Stimulated activated CD8-positive, alpha-beta memory T cell treated with anti-CD3 and anti-CD28 coated beads, Interleukin-12 subunit alpha, Interleukin-12 subunit beta, amount 100 ng/mL, for 1 hour (primary cell): ENCODE results near the gene IL31.
A peak's percentile ranks its signal among the peaks of the same experiment; 100 is the strongest.
"Not testable (repeated sequence)": the region's sequence is repeated elsewhere in the genome, so short reads cannot be mapped to it uniquely, and the experiment has no call there.

Experiments
- DNase-seq: peaks from one replicate; pipeline ENCODE4 v3.0.0-alpha.2; 2020; ENCODE audit warnings: low read depth

IL31 gene

GRCh38 chr12:122192441-122192840, 18.4 kb upstream of the IL31 start:
- DNase-seq, result no peak

GRCh38 chr12:122190842-122191668, 17.0 kb upstream of the IL31 start:
- DNase-seq, result peak; percentile 51

- DNase-seq, result no peak
Measured at GRCh38 chr12:122189626-122190475, 15.8 kb upstream of the IL31 start.

- DNase-seq, result no peak
Measured at GRCh38 chr12:122187466-122187865, 13.4 kb upstream of the IL31 start.

DNA sequence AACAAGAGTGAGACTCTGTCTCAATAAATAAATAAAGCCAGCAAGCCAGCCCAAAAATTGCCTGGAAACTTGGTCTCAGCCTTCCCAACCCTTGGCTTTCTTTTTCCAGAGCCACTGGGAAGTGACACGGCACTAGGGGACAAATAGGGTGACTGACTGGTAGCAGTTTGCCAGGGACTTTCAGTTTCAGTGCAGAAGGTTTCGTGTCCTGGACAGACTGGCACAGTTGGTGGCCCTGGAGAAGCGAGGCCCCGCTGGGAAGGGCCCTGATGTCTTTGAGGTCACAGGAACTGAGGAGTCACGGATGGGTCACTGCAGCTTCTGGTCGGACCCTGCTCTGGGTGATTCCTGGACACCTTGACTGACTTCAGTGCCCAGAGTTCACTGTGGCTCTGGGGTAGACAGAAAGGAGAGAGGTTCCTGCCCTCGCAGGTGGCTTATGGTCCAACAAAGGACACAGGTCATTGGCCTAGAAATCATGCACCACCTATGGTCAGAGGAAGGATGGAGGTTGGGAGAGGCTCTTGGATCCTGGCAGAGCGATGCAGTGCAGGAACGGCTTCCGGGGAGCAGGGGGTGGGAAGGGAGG, 11.6 kb upstream of the IL31 start:
- DNase-seq, result no peak

DNA sequence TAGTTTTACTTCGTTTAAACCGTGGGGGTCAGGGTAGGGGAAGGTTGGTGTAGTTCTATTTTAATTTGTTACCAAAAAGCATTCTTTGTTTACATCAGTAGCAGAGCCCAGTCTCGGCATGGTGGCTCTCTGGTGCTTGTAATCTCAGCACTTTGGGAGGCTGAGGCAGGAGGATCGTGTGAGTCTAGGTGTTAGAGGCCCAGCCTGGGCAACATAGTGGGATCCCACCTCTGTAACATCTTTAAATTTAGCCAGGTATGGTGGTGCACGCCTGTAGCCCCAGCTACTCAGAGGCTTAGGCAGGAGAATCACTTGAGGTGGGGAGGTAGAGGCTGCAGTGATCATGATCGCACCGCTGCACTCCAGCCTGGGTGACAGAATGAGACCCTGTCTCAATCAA, 11.1 kb upstream of the IL31 start:
- no peak for DNase-seq

- DNase-seq, result no peak
Measured at GRCh38 chr12:122184517-122184916, 10.5 kb upstream of the IL31 start.

DNA sequence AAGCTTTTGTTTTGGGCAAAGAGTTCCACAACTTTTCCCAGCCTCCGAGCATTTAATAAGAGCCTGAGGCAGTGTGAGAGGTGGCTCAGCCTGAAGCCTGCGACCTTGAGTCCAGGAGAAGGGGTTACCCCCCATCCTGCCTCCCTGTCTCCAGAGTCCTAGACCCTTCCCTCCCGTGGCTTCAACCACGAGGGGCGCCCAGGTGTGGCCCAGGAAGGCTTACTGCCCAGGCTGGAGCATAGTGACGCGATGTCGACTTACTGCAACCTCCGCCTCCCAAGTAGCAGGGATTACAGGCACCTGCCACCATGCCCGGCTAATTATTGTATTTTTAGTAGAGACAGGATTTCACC, 9.5 kb upstream of the IL31 start:
- DNase-seq, result no peak

DNA sequence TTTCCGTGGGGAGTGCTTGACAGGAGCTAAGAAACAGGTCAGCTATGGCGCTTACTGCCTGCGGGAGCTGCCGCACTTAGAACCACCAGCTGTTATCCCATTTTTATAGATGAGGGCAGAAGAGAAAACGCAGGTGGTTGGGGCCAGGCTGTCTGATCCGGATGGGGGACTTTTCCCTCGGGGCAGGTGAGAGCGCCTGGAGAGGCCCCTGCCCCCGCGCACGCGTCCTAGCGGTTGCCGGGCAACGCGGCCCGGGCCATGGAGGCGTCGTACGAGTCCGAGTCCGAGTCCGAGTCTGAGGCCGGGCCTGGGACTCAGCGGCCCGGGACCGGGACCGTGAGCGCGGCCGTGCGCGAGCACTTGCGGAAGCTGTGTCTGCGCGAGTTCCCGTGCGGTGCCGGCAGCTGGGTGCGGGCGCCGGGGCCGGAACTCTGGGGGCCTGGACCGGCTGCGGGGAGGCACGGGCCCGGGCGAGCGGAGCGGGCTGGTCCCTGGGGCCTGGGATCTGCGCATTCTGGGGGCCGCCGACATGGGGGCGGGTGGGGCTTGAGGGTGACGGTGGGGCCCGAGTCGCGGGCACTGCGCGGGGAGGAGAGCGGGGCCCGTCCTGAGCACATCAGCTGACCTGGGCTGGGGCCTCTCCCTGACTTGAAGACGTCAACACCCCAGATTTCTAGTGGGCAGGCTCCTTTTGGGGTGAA, 9.0 kb upstream of the IL31 start, which contains the start of gene LRRC43:
LRRC43 (plus strand) TSS at position 237 of the 701 bp plus-strand sequence; CDS start at position 259, 22 bp downstream.
- DNase-seq, result no peak

GRCh38 chr12:122176473-122176872, 2.5 kb upstream of the IL31 start:
- not testable (repeated sequence) for DNase-seq

DNA sequence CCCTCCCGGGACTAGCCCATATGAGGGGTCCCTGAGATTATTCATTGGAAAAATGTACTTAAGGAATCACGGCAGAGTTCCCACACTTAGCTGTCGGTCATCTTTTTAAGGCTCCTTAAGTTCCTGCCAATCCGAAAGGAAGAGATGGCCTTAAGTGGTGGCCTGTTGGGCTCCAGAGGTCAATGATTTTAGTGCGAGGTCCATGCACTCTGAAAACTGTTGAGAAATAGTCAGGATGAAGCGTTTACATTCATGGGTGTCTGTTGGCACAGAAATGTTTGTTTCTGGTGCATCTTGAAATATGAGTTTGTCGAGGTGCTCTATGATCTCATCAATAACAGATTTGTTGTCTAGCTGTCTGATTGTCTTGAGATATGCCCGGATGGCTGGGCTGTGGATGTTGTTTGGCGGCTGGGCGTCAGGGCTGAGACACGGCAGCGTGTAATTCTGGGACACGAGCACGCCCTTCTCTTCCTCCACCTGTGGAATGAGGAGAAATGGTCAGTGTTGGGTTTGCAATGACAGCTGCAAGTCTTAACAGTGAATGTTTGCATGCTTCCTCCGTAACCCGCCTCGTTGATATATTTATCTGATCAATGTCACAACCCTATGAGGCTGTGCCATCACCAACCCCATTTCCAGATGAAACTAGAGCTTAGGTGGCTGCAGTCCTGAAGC, 1.6 kb downstream of the IL31 start:
- no peak for DNase-seq

DNA sequence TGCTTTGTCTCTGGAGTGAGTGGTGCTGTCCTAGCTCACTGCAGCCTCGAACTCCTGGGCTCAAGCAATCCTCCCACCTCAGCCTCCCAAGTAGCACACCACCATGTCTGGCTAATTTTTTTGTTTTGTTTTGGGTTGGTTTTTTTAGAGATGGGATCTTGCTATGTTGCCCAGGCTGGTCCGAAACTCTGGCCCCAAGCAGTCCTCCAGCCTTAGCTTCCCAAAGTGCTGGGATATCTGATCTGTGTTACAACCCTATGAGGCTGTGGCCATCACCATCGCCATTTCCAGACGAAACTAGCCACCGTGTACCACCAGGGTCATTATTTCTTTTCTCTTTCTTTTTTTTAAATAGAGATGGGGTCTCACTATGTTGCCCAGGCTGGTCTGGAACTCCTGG, 2.6 kb downstream of the IL31 start:
- DNase-seq, result no peak

DNA sequence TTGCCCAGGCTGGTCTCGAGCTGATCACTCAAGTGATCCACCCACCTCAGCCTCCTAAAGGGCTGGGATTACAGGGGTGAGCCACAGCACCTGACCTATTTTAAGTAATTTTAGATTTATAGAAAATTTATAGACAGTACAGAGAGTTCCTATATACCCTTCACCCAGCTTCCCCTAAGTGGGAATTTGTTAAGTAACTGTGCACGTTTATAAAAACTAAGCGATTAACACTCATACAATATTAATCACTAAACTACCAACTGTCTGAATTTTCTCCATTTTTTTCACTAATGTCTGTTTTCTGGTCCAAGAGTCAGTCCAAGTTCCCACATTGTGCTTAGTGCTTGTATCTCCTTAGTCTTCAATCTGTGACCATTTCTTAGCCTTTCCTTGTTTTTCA, 5.5 kb downstream of the IL31 start:
- DNase-seq, result no peak

DNA sequence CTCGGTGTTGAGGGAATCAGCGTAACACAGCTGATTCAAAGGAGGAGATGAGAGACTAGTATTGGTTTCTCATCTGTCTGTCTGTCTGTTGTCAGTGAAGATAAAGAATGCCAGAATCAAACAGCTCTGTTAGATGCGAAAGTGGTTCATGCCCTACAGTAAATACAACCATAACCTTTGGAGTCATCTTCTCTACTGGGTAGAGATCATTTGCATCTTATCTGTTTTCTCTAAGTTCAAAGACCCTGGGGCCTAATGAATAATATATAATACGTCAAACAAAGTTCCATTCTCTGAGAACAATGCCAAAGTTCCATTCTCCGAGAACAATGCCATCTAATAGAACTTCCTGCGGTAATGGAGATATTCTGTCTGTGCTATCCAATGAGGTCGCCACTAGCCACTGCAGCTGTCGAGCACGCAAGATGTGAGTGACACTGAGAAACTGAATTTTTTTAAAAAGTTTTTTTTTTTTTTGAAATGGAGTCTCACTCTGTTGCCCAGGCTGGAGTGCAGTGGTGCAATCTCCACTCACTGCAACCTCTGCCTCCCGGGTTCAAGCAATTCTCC, 6.6 kb downstream of the IL31 start:
- no peak for DNase-seq

- no peak for DNase-seq
Measured at GRCh38 chr12:122166422-122167349, 7.3 kb downstream of the IL31 start.

DNA sequence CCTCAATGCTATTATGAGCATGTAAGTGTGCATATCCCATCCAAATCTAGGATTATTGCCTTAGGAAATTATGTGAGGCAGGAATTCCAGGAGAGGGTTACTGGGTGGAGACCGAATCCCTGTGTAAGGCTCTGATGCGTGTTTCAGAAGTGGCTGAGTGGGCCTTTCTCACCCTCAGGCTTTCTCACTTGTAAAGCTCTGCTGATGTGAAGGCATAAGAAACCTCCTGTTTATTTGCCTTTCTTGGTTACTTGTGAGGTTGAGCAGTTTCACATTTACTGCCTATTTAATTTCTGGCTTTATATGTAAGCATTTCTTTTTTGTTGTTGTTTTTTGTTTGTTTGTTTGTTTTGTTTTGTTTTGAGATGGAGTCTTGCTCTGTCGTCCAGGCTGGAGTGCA, 11.0 kb downstream of the IL31 start:
- no peak for DNase-seq

DNA sequence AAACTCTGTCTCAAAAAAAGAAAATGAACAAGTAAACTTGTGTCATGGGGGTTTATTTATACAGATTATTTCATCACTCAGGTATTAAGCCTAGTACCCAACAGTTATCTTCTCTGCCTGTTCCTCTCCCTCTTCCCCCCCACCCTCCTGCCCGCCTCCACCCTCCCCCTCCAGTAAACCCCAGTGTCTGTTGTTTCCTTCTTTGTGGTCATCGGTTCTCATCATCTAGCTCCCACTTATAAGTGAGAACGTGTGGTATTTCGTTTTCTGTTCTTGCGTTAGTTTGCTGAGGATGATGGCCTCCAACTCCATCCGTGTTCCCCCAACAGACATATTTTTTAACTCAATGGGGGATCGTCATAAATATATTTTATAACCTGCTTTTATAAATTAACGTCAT, 12.3 kb downstream of the IL31 start:
- no peak for DNase-seq

DNA sequence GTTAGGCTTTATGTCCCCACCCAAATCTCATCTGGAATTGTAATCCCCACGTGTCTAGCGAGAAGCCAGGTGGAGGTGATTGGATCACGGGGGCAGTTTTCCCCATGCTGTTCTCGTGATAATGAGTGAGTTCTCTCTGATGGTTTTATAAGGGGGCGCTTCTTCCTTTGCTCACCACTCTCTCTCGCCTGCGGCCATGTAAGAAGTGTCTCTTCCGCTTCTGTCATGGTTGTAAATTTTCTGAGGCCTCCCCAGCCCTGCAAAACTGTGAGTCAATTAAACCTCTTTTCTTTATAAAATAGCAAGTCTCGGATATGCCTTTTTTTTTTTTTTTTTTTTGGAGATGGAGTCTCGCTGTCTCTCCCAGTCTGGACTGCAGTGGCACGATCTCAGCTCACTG, 13.3 kb downstream of the IL31 start:
- DNase-seq, result no peak

GRCh38 chr12:122159882-122160281, 14.1 kb downstream of the IL31 start:
- no peak for DNase-seq

- DNase-seq, result no peak
Measured at GRCh38 chr12:122158700-122159285, 15.2 kb downstream of the IL31 start.
